HEK293 (cell line): ENCODE results near the gene POU5F2.

Experiments used
- ATF2 ChIP-seq: fragments of 450-650 bp; formaldehyde crosslinking; IDR thresholded peaks from 2 replicates; pipeline ENCODE4 v1.5.1; 2016; ENCODE audit warnings: missing biosample characterization, missing genetic modification characterization, low read depth
- CTCF ChIP-seq: fragments of 450-650 bp; formaldehyde crosslinking; IDR thresholded peaks from 2 replicates; pipeline ENCODE4 v1.5.1; 2016; ENCODE audit warnings: missing biosample characterization, missing genetic modification characterization
- TF ChIP-seq, protein P1 (sequence below): fragments of 450-650 bp; formaldehyde crosslinking; IDR thresholded peaks from 2 replicates; pipeline ENCODE4 v1.5.1; 2017; ENCODE audit warnings: missing biosample characterization, missing genetic modification characterization
- TF ChIP-seq, protein P2 (sequence below): fragments of 450-650 bp; formaldehyde crosslinking; IDR thresholded peaks from 2 replicates; pipeline ENCODE4 v1.5.1; 2017; ENCODE audit warnings: missing biosample characterization, mild to moderate bottlenecking, missing genetic modification characterization, moderate library complexity
- TF ChIP-seq, protein P3 (sequence below): fragments of 450-650 bp; formaldehyde crosslinking; IDR thresholded peaks from 2 replicates; pipeline ENCODE4 v1.5.1; 2016; ENCODE audit warnings: missing biosample characterization, missing genetic modification characterization
- TF ChIP-seq, protein P4 (sequence below): fragments of 450-650 bp; formaldehyde crosslinking; IDR thresholded peaks from 2 replicates; pipeline ENCODE4 v1.5.1; 2016; ENCODE audit warnings: missing biosample characterization, missing genetic modification characterization
- TF ChIP-seq, protein P5 (sequence below): fragments of 450-650 bp; formaldehyde crosslinking; IDR thresholded peaks from 2 replicates; pipeline ENCODE4 v1.5.1; 2016; ENCODE audit warnings: missing biosample characterization, missing genetic modification characterization
- TF ChIP-seq, protein P6 (sequence below): fragments of 450-650 bp; formaldehyde crosslinking; IDR thresholded peaks from 2 replicates; pipeline ENCODE4 v1.5.1; 2016; ENCODE audit warnings: missing biosample characterization, missing genetic modification characterization

- no peak for TF ChIP-seq CTCF (tag by site-specific recombination)
- TF ChIP-seq, protein P1, sequence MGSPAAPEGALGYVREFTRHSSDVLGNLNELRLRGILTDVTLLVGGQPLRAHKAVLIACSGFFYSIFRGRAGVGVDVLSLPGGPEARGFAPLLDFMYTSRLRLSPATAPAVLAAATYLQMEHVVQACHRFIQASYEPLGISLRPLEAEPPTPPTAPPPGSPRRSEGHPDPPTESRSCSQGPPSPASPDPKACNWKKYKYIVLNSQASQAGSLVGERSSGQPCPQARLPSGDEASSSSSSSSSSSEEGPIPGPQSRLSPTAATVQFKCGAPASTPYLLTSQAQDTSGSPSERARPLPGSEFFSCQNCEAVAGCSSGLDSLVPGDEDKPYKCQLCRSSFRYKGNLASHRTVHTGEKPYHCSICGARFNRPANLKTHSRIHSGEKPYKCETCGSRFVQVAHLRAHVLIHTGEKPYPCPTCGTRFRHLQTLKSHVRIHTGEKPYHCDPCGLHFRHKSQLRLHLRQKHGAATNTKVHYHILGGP (tag by site-specific recombination), result peak; percentile 64; the same call in 1 of the 2 replicates
- TF ChIP-seq, protein P2, sequence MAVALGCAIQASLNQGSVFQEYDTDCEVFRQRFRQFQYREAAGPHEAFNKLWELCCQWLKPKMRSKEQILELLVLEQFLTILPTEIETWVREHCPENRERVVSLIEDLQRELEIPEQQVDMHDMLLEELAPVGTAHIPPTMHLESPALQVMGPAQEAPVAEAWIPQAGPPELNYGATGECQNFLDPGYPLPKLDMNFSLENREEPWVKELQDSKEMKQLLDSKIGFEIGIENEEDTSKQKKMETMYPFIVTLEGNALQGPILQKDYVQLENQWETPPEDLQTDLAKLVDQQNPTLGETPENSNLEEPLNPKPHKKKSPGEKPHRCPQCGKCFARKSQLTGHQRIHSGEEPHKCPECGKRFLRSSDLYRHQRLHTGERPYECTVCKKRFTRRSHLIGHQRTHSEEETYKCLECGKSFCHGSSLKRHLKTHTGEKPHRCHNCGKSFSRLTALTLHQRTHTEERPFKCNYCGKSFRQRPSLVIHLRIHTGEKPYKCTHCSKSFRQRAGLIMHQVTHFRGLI (tag by site-specific recombination), result no peak
- TF ChIP-seq, protein P3, sequence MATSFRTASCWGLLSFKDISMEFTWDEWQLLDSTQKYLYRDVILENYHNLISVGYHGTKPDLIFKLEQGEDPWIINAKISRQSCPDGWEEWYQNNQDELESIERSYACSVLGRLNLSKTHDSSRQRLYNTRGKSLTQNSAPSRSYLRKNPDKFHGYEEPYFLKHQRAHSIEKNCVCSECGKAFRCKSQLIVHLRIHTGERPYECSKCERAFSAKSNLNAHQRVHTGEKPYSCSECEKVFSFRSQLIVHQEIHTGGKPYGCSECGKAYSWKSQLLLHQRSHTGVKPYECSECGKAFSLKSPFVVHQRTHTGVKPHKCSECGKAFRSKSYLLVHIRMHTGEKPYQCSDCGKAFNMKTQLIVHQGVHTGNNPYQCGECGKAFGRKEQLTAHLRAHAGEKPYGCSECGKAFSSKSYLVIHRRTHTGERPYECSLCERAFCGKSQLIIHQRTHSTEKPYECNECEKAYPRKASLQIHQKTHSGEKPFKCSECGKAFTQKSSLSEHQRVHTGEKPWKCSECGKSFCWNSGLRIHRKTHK (tag by site-specific recombination), result no peak
- TF ChIP-seq, protein P4, sequence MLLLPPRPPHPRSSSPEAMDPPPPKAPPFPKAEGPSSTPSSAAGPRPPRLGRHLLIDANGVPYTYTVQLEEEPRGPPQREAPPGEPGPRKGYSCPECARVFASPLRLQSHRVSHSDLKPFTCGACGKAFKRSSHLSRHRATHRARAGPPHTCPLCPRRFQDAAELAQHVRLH (tag by site-specific recombination), result no peak
- TF ChIP-seq, protein P5, sequence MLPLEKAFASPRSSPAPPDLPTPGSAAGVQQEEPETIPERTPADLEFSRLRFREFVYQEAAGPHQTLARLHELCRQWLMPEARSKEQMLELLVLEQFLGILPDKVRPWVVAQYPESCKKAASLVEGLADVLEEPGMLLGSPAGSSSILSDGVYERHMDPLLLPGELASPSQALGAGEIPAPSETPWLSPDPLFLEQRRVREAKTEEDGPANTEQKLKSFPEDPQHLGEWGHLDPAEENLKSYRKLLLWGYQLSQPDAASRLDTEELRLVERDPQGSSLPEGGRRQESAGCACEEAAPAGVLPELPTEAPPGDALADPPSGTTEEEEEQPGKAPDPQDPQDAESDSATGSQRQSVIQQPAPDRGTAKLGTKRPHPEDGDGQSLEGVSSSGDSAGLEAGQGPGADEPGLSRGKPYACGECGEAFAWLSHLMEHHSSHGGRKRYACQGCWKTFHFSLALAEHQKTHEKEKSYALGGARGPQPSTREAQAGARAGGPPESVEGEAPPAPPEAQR (tag by site-specific recombination), result no peak
- TF ChIP-seq, protein P6, sequence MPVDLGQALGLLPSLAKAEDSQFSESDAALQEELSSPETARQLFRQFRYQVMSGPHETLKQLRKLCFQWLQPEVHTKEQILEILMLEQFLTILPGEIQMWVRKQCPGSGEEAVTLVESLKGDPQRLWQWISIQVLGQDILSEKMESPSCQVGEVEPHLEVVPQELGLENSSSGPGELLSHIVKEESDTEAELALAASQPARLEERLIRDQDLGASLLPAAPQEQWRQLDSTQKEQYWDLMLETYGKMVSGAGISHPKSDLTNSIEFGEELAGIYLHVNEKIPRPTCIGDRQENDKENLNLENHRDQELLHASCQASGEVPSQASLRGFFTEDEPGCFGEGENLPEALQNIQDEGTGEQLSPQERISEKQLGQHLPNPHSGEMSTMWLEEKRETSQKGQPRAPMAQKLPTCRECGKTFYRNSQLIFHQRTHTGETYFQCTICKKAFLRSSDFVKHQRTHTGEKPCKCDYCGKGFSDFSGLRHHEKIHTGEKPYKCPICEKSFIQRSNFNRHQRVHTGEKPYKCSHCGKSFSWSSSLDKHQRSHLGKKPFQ, result no peak
- no peak for TF ChIP-seq ATF2 (tag by site-specific recombination)
Observed at GRCh38 chr5:93723005-93723404, 18.4 kb downstream of the POU5F2 start.
